HCT116 (cell line): ENCODE results near the gene SLC26A2. TPM values are rescaled to one million over a fixed set of nuclear protein-coding genes. Genes with fewer than 3 reads are reported as not detected.
A peak's percentile ranks its signal among the peaks of the same experiment; 100 is the strongest.

Experiments used
- ATAC-seq: fragments of 200-7000 bp; cut with Tn5 transposase; 2 replicates; pipeline ENCODE4 v1.9.1; 2020; ENCODE audit warnings: mild to moderate bottlenecking, moderate library complexity
- BruUV-seq: library from RNA; stranded (reverse); fragments of 400-500 nt; replicated peaks from 2 replicates; lab custom pipeline; 2021; lab: Mats Ljungman, UMichigan
- CTCF ChIA-PET: fragments of 300-600 bp; sonication (Branson Sonifier 250); formaldehyde crosslinking; loops from one replicate; lab custom pipeline; 2021; ENCODE audit warnings: antibody characterized with exemption; lab: Charles Lee
- POLR2A ChIA-PET: fragments of 300-600, 350-600 bp; sonication (Branson Sonifier 250); formaldehyde crosslinking; loops from one replicate; lab custom pipeline; 2021; ENCODE audit warnings: antibody characterized with exemption; lab: Charles Lee
- RAD21 ChIA-PET, 2 experiments: fragments of 300-600 bp; sonication (Branson Sonifier 250); formaldehyde crosslinking; loops; one replicate each; lab custom pipeline; 2023; ENCODE audit warnings: low total read pairs in 2 of 2; ENCODE audit not compliant: uncharacterized antibody in 2 of 2, unreplicated experiment in 2 of 2, low non-redundant PET in 1 of 2; lab: Charles Lee
- DNase-seq: peaks from one replicate; pipeline ENCODE4 v3.0.0-alpha.2; 2010; ENCODE audit warnings: low read depth, low spot score
- H2AFZ ChIP-seq: fragments of 200-600 bp; shearing (Covaris generic), sonication (generic); 2 replicates; pipeline ENCODE4 v1.6.1; 2017; ENCODE audit warnings: low read depth, mixed run types, mixed read lengths, antibody characterized with exemption, low read length; ENCODE audit not compliant: poor library complexity, severe bottlenecking
- H3K27ac ChIP-seq: 2 replicates; pipeline ENCODE4 v1.5.1; 2012; ENCODE audit warnings: low read depth, low read length
- H3K27me3 ChIP-seq: fragments of 200-600 bp; sonication (generic); 2 replicates; pipeline ENCODE4 v1.6.1; 2016; ENCODE audit warnings: mixed run types, low read length, mixed read lengths; ENCODE audit not compliant: insufficient read depth
- H3K36me3 ChIP-seq, 2 experiments: fragments of 200-500 bp in 1 of 2; fragments of 200-600 bp in 1 of 2; sonication (Bioruptor generic) in 1 of 2; sonication (generic) in 1 of 2; 2 replicates each; pipeline versions ENCODE4 v1.5.1 to v1.6.1; 2014 to 2016; ENCODE audit warnings: low read length in 2 of 2, inconsistent platforms in 1 of 2, mixed read lengths in 1 of 2, mixed run types in 1 of 2; ENCODE audit not compliant: insufficient read depth in 2 of 2, control insufficient read depth in 1 of 2
- H3K4me1 ChIP-seq, 2 experiments: fragments of 200-600 bp in 1 of 2; sonication (generic) in 1 of 2; 2 replicates each; pipeline versions ENCODE4 v1.5.1 to v1.6.1; 2012 to 2017; ENCODE audit warnings: low read length in 2 of 2, inconsistent platforms in 1 of 2, mild to moderate bottlenecking in 1 of 2, mixed read lengths in 1 of 2, mixed run types in 1 of 2, moderate library complexity in 1 of 2; ENCODE audit not compliant: insufficient read depth in 2 of 2, control insufficient read depth in 1 of 2
- H3K4me2 ChIP-seq: fragments of 200-600 bp; sonication (generic); 2 replicates; pipeline ENCODE4 v1.6.1; 2017; ENCODE audit warnings: mixed run types, low read length, mixed read lengths
- H3K4me3 ChIP-seq, 2 experiments: fragments of 200-600 bp in 1 of 2; sonication (generic) in 1 of 2; replicated peaks in 1 of 2; 2 replicates each; pipeline ENCODE4 v1.5.1; 2011 to 2016; ENCODE audit warnings: low read length in 2 of 2, control low read depth in 1 of 2, low read depth in 1 of 2, mild to moderate bottlenecking in 1 of 2, mixed read lengths in 1 of 2, mixed run types in 1 of 2
- H3K79me2 ChIP-seq: fragments of 200-600 bp; sonication (generic); 2 replicates; pipeline ENCODE4 v1.6.1; 2017; ENCODE audit warnings: mild to moderate bottlenecking, mixed run types, low read length, moderate library complexity, mixed read lengths; ENCODE audit not compliant: insufficient read depth
- H3K9ac ChIP-seq: fragments of 200-600 bp; sonication (generic); 2 replicates; pipeline ENCODE4 v1.6.1; 2016; ENCODE audit warnings: low read length, mixed read lengths
- H3K9me2 ChIP-seq: fragments of 200-600 bp; sonication (generic), shearing (Covaris generic); 2 replicates; pipeline ENCODE4 v1.6.1; 2017; ENCODE audit warnings: mixed run types, mild to moderate bottlenecking, moderate library complexity; ENCODE audit not compliant: insufficient read depth
- H3K9me3 ChIP-seq, 2 experiments: fragments of 200-500 bp in 1 of 2; fragments of 200-600 bp in 1 of 2; sonication (Bioruptor generic) in 1 of 2; sonication (generic) in 1 of 2; 2 replicates each; pipeline ENCODE4 v1.6.1; 2014 to 2017; ENCODE audit warnings: low read length in 2 of 2, mixed read lengths in 2 of 2, inconsistent platforms in 1 of 2, low read depth in 1 of 2, mild to moderate bottlenecking in 1 of 2, mixed run types in 1 of 2, moderate library complexity in 1 of 2; ENCODE audit not compliant: control insufficient read depth in 1 of 2, insufficient read depth in 1 of 2
- H4K20me1 ChIP-seq: fragments of 200-600 bp; sonication (generic), shearing (Covaris generic); 2 replicates; pipeline ENCODE4 v1.6.1; 2017; ENCODE audit warnings: mixed run types, mild to moderate bottlenecking, moderate library complexity; ENCODE audit not compliant: insufficient read depth
- CBX3 ChIP-seq: IDR thresholded peaks from 2 replicates; pipeline ENCODE4 v1.6.1; 2012; ENCODE audit warnings: low read depth
- CEBPB ChIP-seq: IDR thresholded peaks from 2 replicates; pipeline ENCODE4 v1.6.1; 2012; ENCODE audit warnings: low read depth
- CTCF ChIP-seq, 3 experiments: fragments of 200-600 bp in 1 of 3; sonication (generic) in 1 of 3; IDR thresholded peaks in 2 of 3; conservative IDR thresholded peaks in 1 of 3; 2 replicates each; pipeline ENCODE4 v1.5.1; 2012 to 2017; ENCODE audit warnings: low read depth in 2 of 3, low read length in 2 of 3, antibody characterized with exemption in 1 of 3, borderline replicate concordance in 1 of 3, control low read depth in 1 of 3, mild to moderate bottlenecking in 1 of 3, mixed read lengths in 1 of 3, mixed run types in 1 of 3, moderate library complexity in 1 of 3; ENCODE audit not compliant: insufficient read depth in 1 of 3
- ELF1 ChIP-seq: IDR thresholded peaks from 2 replicates; pipeline ENCODE4 v1.6.1; 2012; ENCODE audit warnings: low read depth, borderline replicate concordance
- FOSL1 ChIP-seq: IDR thresholded peaks from 2 replicates; pipeline ENCODE4 v1.6.1; 2012; ENCODE audit warnings: low read depth
- REST ChIP-seq: IDR thresholded peaks from 2 replicates; pipeline ENCODE4 v1.6.1; 2012; ENCODE audit warnings: low read depth
- SP1 ChIP-seq: IDR thresholded peaks from 2 replicates; pipeline ENCODE4 v1.6.1; 2012; ENCODE audit warnings: low read depth
- SRF ChIP-seq: IDR thresholded peaks from 2 replicates; pipeline ENCODE4 v1.6.1; 2012; ENCODE audit warnings: low read depth
- ZBTB33 ChIP-seq: IDR thresholded peaks from 2 replicates; pipeline ENCODE4 v1.6.1; 2011; ENCODE audit warnings: mild to moderate bottlenecking, low read length, moderate library complexity; ENCODE audit not compliant: insufficient replicate concordance; ENCODE audit errors: extremely low read depth
- ZFX ChIP-seq: fragments of 450-650 bp; IDR thresholded peaks from 2 replicates; pipeline ENCODE4 v1.6.1; 2017
- intact Hi-C: fragments of 100-400 bp; cut with micrococcal nuclease; formaldehyde crosslinking; loops from 2 replicates; pipeline ENCODE4 v1.10.0; 2022
- total RNA-seq: library from RNA; stranded (reverse); gene quantifications from one replicate; pipeline ENCODE4 v1.2.1, GENCODE V29; 2021; ENCODE audit not compliant: unreplicated experiment

Gene SLC26A2
- total RNA-seq, 1 experiment from 2014 or later: 7.8 TPM

GRCh38 chr5:150001660-150002486, 41.3 kb downstream of the SLC26A2 start:
- peak; percentile 48 for DNase-seq
- Histone ChIP-seq H3K9ac (peak overlapping the region; percentile 96), H2AFZ (no peak overlapping the region), H3K36me3 (peaks cover 9 to 19% of the 10 kb centered on the region in 2 experiments; a peak in 3 of 4 replicates), H3K9me3 (no peaks in the 10 kb centered on the region), H3K4me2 (peak overlapping the region; percentile 75), H3K27ac (peak overlapping the region; percentile 87), H3K9me2 (no peaks in the 10 kb centered on the region), H3K4me1 (peaks cover 9 to 26% of the 10 kb centered on the region in 2 experiments; a peak in 3 of 4 replicates), H3K27me3 (no peaks in the 10 kb centered on the region), H3K79me2 (peaks cover 63% of the 10 kb centered on the region), H3K4me3 (peak overlapping the region; percentile 95 to 98), H4K20me1 (no peaks in the 10 kb centered on the region)
- ATAC-seq: peak; percentile 58
- intact Hi-C loops: loop anchor here (2.0 to 10.0 kb wide), 3 partner anchors 121 to 353 kb away; partner anchors contain the start of gene TCOF1
- TSS peak; percentile 52 for BruUV-seq
- ChIA-PET RAD21 (no interaction called here), POLR2A (interaction anchor here (1.3 kb wide), 1 partner anchor 21 kb away, joined by 3 read pairs; no protein-coding TSS in a partner anchor), CTCF (interaction anchor here (1.9 kb wide), 1 partner anchor 11 kb away, joined by 13 read pairs; no protein-coding TSS in a partner anchor)
- TF ChIP-seq ELF1 (no peak), CTCF (IDR thresholded peaks at IDR 0.05 in 2 of 3, conservative IDR thresholded peaks at IDR 0.05 in 1 of 3; ENCODE audit: borderline replicate concordance in 1 of 3, insufficient read depth in 1 of 3, low read depth in 2 of 3, low read length in 2 of 3) (peak in 2 of 3 experiments; percentile 62 to 69; a peak in 4 of 6 replicates)

GRCh38 chr5:150006318-150006717, 45.8 kb downstream of the SLC26A2 start:
- H3K27ac ChIP-seq: no peak overlapping the region
- no peak overlapping the region for H3K4me2 ChIP-seq
- ATAC-seq (no peak), DNase-seq (no peak)
- no peaks in the 10 kb centered on the region for H3K27me3 ChIP-seq
- peaks cover 38 to 49% of the 10 kb centered on the region in 2 experiments for H3K36me3 ChIP-seq
- BruUV-seq: no TSS peak
- H3K4me1 ChIP-seq: peaks cover 5 to 14% of the 10 kb centered on the region in 2 experiments; a peak in 3 of 4 replicates
- H3K9me2 ChIP-seq: no peaks in the 10 kb centered on the region
- ChIA-PET CTCF (interaction anchor here (1.8 kb wide), 1 partner anchor 12 kb away, joined by 3 read pairs; no protein-coding TSS in a partner anchor), POLR2A (no interaction called here), RAD21 (no interaction called here)
- no peak overlapping the region for H3K4me3 ChIP-seq
- no peaks in the 10 kb centered on the region for H4K20me1 ChIP-seq
- H3K79me2 ChIP-seq: peaks cover 99% of the 10 kb centered on the region
- H2AFZ ChIP-seq: no peak overlapping the region
- intact Hi-C loops: loop anchor here (10.0 kb wide), 2 partner anchors 208 to 348 kb away; partner anchors contain the start of gene TCOF1
- H3K9ac ChIP-seq: no peak overlapping the region
- H3K9me3 ChIP-seq: no peaks in the 10 kb centered on the region
- no peak for TF ChIP-seq SP1
- TF ChIP-seq CEBPB: no peak
- TF ChIP-seq ZFX: no peak
- no peak for TF ChIP-seq CBX3
- TF ChIP-seq REST: no peak
- no peak for TF ChIP-seq FOSL1
- no peak for TF ChIP-seq SRF
- no peak for TF ChIP-seq ZBTB33
